ENCODE measurements around the gene MBNL1.
A peak's percentile ranks its signal among the peaks of the same experiment; 100 is the strongest.

The MBNL1 gene

GRCh38 chr3:152466784-152467183 is 198.1 kb downstream of the MBNL1 start:
- no peak overlapping the region for H3K27ac ChIP-seq
- H3K27me3 ChIP-seq = no peaks in the 10 kb centered on the region
- TF ChIP-seq Cebpa-rat (IDR thresholded peaks at IDR 0.05) = no peak
- no peak overlapping the region for H3K9ac ChIP-seq
- H4K20me1 ChIP-seq = peaks cover 0 to 15% (median 0%) of the 10 kb centered on the region in 11 experiments; a peak in 3 of 22 replicates
- no peak overlapping the region for H3K4me2 ChIP-seq
- no peaks in the 10 kb centered on the region for H3K9me3 ChIP-seq (replicated peaks in 1 of 11)
- peaks cover 22 to 54% (median 38%) of the 10 kb centered on the region in 11 experiments for H3K36me3 ChIP-seq
- no peak overlapping the region for H3K4me3 ChIP-seq
- H3K4me1 ChIP-seq = peaks cover 0 to 21% (median 4%) of the 10 kb centered on the region in 10 experiments; a peak in 10 of 20 replicates

GRCh38 chr3:152469248-152470025 is 200.7 kb downstream of the MBNL1 start:
- Histone ChIP-seq H3K4me2 (no peak overlapping the region), H3K9ac (no peak overlapping the region), H3K9me3 (replicated peaks in 1 of 11) (no peaks in the 10 kb centered on the region), H3K27ac (no peak overlapping the region), H4K20me1 (peaks cover 0 to 7% (median 0%) of the 10 kb centered on the region in 11 experiments; a peak in 1 of 22 replicates), H3K4me3 (no peak overlapping the region), H3K36me3 (peaks cover 10 to 31% (median 19%) of the 10 kb centered on the region in 11 experiments; a peak in 21 of 22 replicates), H3K27me3 (no peaks in the 10 kb centered on the region), H3K4me1 (peaks cover 0 to 11% (median 6%) of the 10 kb centered on the region in 10 experiments; a peak in 13 of 20 replicates)
- no peak for TF ChIP-seq Cebpa-rat (IDR thresholded peaks at IDR 0.05)

DNA sequence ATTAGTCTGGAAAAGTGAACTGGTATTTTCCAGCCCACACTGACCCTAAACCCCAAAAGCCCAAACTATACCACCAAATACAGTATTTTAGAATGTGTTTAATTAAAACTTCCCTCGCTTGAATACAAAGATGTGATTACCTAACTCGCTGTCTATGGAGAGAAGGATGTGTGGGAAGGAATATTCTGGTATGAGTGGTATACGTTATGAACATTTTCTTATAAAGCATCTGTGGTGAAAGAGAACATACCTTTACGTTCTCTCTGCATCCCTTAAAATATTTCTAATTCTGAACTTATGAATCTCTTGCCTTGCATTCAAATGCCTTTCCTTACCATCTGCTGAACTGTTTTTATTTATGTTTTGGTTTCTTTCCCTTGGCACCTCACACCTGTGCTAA is 201.4 kb downstream of the MBNL1 start:
- H3K9ac ChIP-seq = no peak overlapping the region
- peaks cover 0 to 11% (median 6%) of the 10 kb centered on the region in 10 experiments; a peak in 13 of 20 replicates for H3K4me1 ChIP-seq
- no peak for TF ChIP-seq Cebpa-rat (IDR thresholded peaks at IDR 0.05)
- no peak overlapping the region for H3K4me2 ChIP-seq
- H3K36me3 ChIP-seq = peaks cover 4 to 24% (median 13%) of the 10 kb centered on the region in 11 experiments; a peak in 18 of 22 replicates
- H3K4me3 ChIP-seq = no peak overlapping the region
- no peaks in the 10 kb centered on the region for H3K27me3 ChIP-seq
- H4K20me1 ChIP-seq = peaks cover 0 to 7% (median 0%) of the 10 kb centered on the region in 11 experiments; a peak in 1 of 22 replicates
- 0 out of 22 replicates have a peak, but pooled peaks cover 0 to under 1% (median 0%) of the 10 kb centered on the region in 11 experiments for H3K9me3 ChIP-seq (replicated peaks in 1 of 11)
- H3K27ac ChIP-seq = no peak overlapping the region

- no peak for TF ChIP-seq Cebpa-rat (IDR thresholded peaks at IDR 0.05)
Measured at GRCh38 chr3:152470893-152471292, 202.2 kb downstream of the MBNL1 start.

GRCh38 chr3:152471814-152472671 is 203.3 kb downstream of the MBNL1 start:
- peaks cover 0 to 7% (median 4%) of the 10 kb centered on the region in 11 experiments; a peak in 1 of 22 replicates for H3K9me3 ChIP-seq (replicated peaks in 1 of 11)
- no peak for TF ChIP-seq Cebpa-rat (IDR thresholded peaks at IDR 0.05)
- H4K20me1 ChIP-seq = no peaks in the 10 kb centered on the region
- peak overlapping the region in 8 of 11 experiments; percentile 5 to 63 (median 42); a peak in 11 of 22 replicates for H3K27ac ChIP-seq
- 0 out of 22 replicates have a peak, but pooled peaks cover 0 to 5% (median 0%) of the 10 kb centered on the region in 11 experiments for H3K36me3 ChIP-seq
- H3K9ac ChIP-seq = peak overlapping the region in 9 of 11 experiments; percentile 34 to 62 (median 53); a peak in 11 of 22 replicates
- peaks cover 0 to 11% (median 6%) of the 10 kb centered on the region in 10 experiments; a peak in 13 of 20 replicates for H3K4me1 ChIP-seq
- H3K4me3 ChIP-seq = peak overlapping the region in 6 of 10 experiments; percentile 22 to 56 (median 32); a peak in 6 of 20 replicates
- H3K4me2 ChIP-seq = peak overlapping the region; percentile 53 to 81 (median 57)
- no peaks in the 10 kb centered on the region for H3K27me3 ChIP-seq

More at GRCh38 chr3:152470893-152471292, 202.2 kb downstream of the MBNL1 start:
- Histone ChIP-seq H3K4me1 (peaks cover 0 to 11% (median 6%) of the 10 kb centered on the region in 10 experiments; a peak in 13 of 20 replicates), H3K4me2 (no peak overlapping the region), H3K27ac (no peak overlapping the region), H3K27me3 (no peaks in the 10 kb centered on the region), H3K4me3 (no peak overlapping the region), H3K36me3 (peaks cover 0 to 16% (median 5%) of the 10 kb centered on the region in 11 experiments; a peak in 7 of 22 replicates), H3K9me3 (replicated peaks in 1 of 11) (peaks cover 0 to 7% (median 4%) of the 10 kb centered on the region in 11 experiments; a peak in 1 of 22 replicates), H3K9ac (no peak overlapping the region), H4K20me1 (peaks cover 0 to 4% (median 0%) of the 10 kb centered on the region in 11 experiments; a peak in 1 of 22 replicates)

DNA sequence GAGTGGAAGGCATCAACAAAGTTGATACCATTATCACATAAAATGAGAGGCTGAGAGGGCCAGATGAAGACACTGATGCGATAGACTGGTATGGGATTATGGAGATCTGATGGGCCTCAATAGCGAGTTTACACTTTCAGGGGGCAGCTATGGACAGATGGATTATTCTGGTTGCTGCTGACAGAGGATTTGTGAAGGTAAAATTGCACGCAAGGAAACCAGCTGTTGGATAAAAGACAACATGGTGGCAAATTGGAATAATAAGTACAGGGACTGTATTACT is 203.9 kb downstream of the MBNL1 start:
- H3K9ac ChIP-seq = no peak overlapping the region; a peak in 1 of 22 replicates
- no peaks in the 10 kb centered on the region for H3K27me3 ChIP-seq
- TF ChIP-seq Cebpa-rat (IDR thresholded peaks at IDR 0.05) = no peak
- peak overlapping the region in 1 of 10 experiments; percentile 44; a peak in 1 of 20 replicates for H3K4me3 ChIP-seq
- peaks cover 0 to 7% (median 4%) of the 10 kb centered on the region in 11 experiments; a peak in 1 of 22 replicates for H3K9me3 ChIP-seq (replicated peaks in 1 of 11)
- H3K27ac ChIP-seq = peak overlapping the region in 2 of 11 experiments; percentile 47 to 52; a peak in 4 of 22 replicates
- peaks cover 0 to 11% (median 6%) of the 10 kb centered on the region in 10 experiments; a peak in 13 of 20 replicates for H3K4me1 ChIP-seq
- H4K20me1 ChIP-seq = no peaks in the 10 kb centered on the region
- peak overlapping the region in 10 of 11 experiments; percentile 53 to 81 (median 60); a peak in 16 of 22 replicates for H3K4me2 ChIP-seq
- H3K36me3 ChIP-seq = no peaks in the 10 kb centered on the region

GRCh38 chr3:152474585-152474984 is 205.9 kb downstream of the MBNL1 start:
- TF ChIP-seq Cebpa-rat (IDR thresholded peaks at IDR 0.05) = no peak
- Histone ChIP-seq H3K4me3 (no peak overlapping the region), H3K4me2 (no peak overlapping the region), H4K20me1 (no peaks in the 10 kb centered on the region), H3K36me3 (no peaks in the 10 kb centered on the region), H3K9ac (no peak overlapping the region), H3K9me3 (replicated peaks in 1 of 11) (peaks cover 0 to 7% (median 4%) of the 10 kb centered on the region in 11 experiments; a peak in 1 of 22 replicates), H3K27me3 (no peaks in the 10 kb centered on the region), H3K4me1 (peaks cover 0 to 11% (median 6%) of the 10 kb centered on the region in 10 experiments; a peak in 14 of 20 replicates), H3K27ac (no peak overlapping the region)

DNA sequence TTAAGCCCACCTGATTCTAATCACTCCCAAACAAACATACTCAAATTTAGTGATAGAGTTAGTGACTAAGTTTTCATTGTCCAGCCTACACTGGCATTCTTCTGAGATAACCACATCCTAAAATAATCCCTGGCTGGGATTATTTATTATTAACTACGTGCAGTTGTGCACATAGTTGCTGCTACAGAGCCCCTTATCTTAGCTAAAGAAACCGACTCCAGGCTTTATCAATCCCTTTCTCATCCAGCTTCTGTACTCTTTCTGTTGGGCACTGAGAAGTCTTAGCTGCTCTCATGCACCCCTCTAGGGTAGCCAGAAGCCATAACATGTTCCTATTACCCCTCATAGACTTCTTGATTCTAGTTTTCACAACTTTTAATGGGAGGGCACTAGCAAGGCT is 208.7 kb downstream of the MBNL1 start:
- Histone ChIP-seq H3K9ac (no peak overlapping the region), H3K9me3 (replicated peaks in 1 of 11) (peaks cover 0 to 10% (median 5%) of the 10 kb centered on the region in 11 experiments; a peak in 8 of 22 replicates), H4K20me1 (no peaks in the 10 kb centered on the region), H3K4me1 (peaks cover 0 to 20% (median 11%) of the 10 kb centered on the region in 10 experiments; a peak in 11 of 20 replicates), H3K27me3 (no peaks in the 10 kb centered on the region), H3K36me3 (no peaks in the 10 kb centered on the region), H3K27ac (no peak overlapping the region), H3K4me3 (no peak overlapping the region), H3K4me2 (no peak overlapping the region)
- no peak for TF ChIP-seq Cebpa-rat (IDR thresholded peaks at IDR 0.05)

Data from BLaER1 treated with 17β-estradiol and CSF1 and Interleukin-3, amounts not matched to agents 10 nM and 100 nM (cell line).